Activated CD8-positive, alpha-beta T cell treated with anti-CD3 and anti-CD28 coated beads for 36 hours (primary cell): ENCODE measurements around the gene UNC13C. TPM values are rescaled to one million over a fixed set of nuclear protein-coding genes. Genes with fewer than 3 reads are reported as not detected.

Experiments used
- ATAC-seq: fragments of 200-7000 bp; cut with Tn5 transposase; one replicate; pipeline ENCODE4 v1.10.0; 2021; ENCODE audit warnings: mild to moderate bottlenecking, moderate library complexity
- CTCF ChIA-PET: fragments of 350-600 bp; sonication (Branson Sonifier 250); formaldehyde crosslinking; loops from one replicate; lab custom pipeline; 2021; ENCODE audit warnings: antibody characterized with exemption; lab: Charles Lee
- POLR2A ChIA-PET: fragments of 350-600 bp; sonication (Branson Sonifier 250); formaldehyde crosslinking; loops from one replicate; lab custom pipeline; 2021; ENCODE audit warnings: antibody characterized with exemption; lab: Charles Lee
- DNase-seq: peaks from one replicate; pipeline ENCODE4 v3.0.0-alpha.2; 2020
- H3K27ac Mint-ChIP-seq: one replicate; pipeline ENCODE4 v1.8.0; 2021; ENCODE audit warnings: mild to moderate bottlenecking, mixed read lengths
- H3K27me3 Mint-ChIP-seq: one replicate; pipeline ENCODE4 v1.8.0; 2021; ENCODE audit warnings: mixed read lengths
- H3K36me3 Mint-ChIP-seq: one replicate; pipeline ENCODE4 v1.8.0; 2021; ENCODE audit warnings: low read depth, mixed read lengths
- H3K4me1 Mint-ChIP-seq: one replicate; pipeline ENCODE4 v1.8.0; 2021; ENCODE audit warnings: low read depth, mixed read lengths
- H3K4me3 Mint-ChIP-seq: one replicate; pipeline ENCODE4 v1.8.0; 2021; ENCODE audit warnings: mild to moderate bottlenecking, moderate library complexity, mixed read lengths
- H3K9me3 Mint-ChIP-seq: one replicate; pipeline ENCODE4 v1.8.0; 2021; ENCODE audit warnings: mixed read lengths
- CTCF ChIP-seq: fragments of 200-600 bp; IDR thresholded peaks from one replicate; pipeline ENCODE4 v1.8.0; 2022; ENCODE audit warnings: antibody characterized with exemption, mild to moderate bottlenecking
- intact Hi-C: fragments of 100-400 bp; cut with micrococcal nuclease; formaldehyde crosslinking; loops from one replicate; pipeline ENCODE4 v1.10.0; 2022
- total RNA-seq, 2 experiments: library from RNA; stranded (reverse); gene quantifications; one replicate each; pipeline ENCODE4 v1.2.3, GENCODE V29; 2021

Gene UNC13C
- total RNA-seq, 2 experiments from 2014 or later: not detected

GRCh38 chr15:54322341-54322740, 344.1 kb downstream of the UNC13C start:
- H3K9me3 Mint-ChIP-seq: no peaks in the 10 kb centered on the region
- H3K4me3 Mint-ChIP-seq: no peak overlapping the region
- no peak for TF ChIP-seq CTCF
- DNase-seq: no peak
- no peak for ATAC-seq
- no peaks in the 10 kb centered on the region for H3K36me3 Mint-ChIP-seq
- POLR2A ChIA-PET: no interaction called here
- no peaks in the 10 kb centered on the region for H3K4me1 Mint-ChIP-seq
- H3K27ac Mint-ChIP-seq: no peak overlapping the region
- intact Hi-C loops: no loop called here
- H3K27me3 Mint-ChIP-seq: peaks cover 2% of the 10 kb centered on the region
- CTCF ChIA-PET: no interaction called here

- TF ChIP-seq CTCF: no peak
- no peak for ATAC-seq
- no peak overlapping the region for H3K27ac Mint-ChIP-seq
- CTCF ChIA-PET: no interaction called here
- POLR2A ChIA-PET: interaction anchor here (0.6 kb wide), 1 partner anchor 30 kb away, joined by 3 read pairs; no protein-coding TSS in a partner anchor
- H3K4me3 Mint-ChIP-seq: no peak overlapping the region
- no peak for DNase-seq
- H3K4me1 Mint-ChIP-seq: no peaks in the 10 kb centered on the region
- H3K27me3 Mint-ChIP-seq: no peaks in the 10 kb centered on the region
- intact Hi-C loops: no loop called here
- H3K9me3 Mint-ChIP-seq: peaks cover 6% of the 10 kb centered on the region
- no peaks in the 10 kb centered on the region for H3K36me3 Mint-ChIP-seq
Observed at GRCh38 chr15:54345301-54345700, 367.1 kb downstream of the UNC13C start.

- intact Hi-C loops: no loop called here
- DNase-seq: no peak
- POLR2A ChIA-PET: interaction anchor here (0.6 kb wide), 1 partner anchor 30 kb away, joined by 3 read pairs; no protein-coding TSS in a partner anchor
- no peak for TF ChIP-seq CTCF
- CTCF ChIA-PET: interaction anchor here (0.7 kb wide), 1 partner anchor 35 kb away, joined by 3 read pairs; no protein-coding TSS in a partner anchor
- H3K36me3 Mint-ChIP-seq: no peaks in the 10 kb centered on the region
- H3K9me3 Mint-ChIP-seq: peaks cover 3% of the 10 kb centered on the region
- no peaks in the 10 kb centered on the region for H3K4me1 Mint-ChIP-seq
- no peak overlapping the region for H3K27ac Mint-ChIP-seq
- H3K27me3 Mint-ChIP-seq: no peaks in the 10 kb centered on the region
- no peak for ATAC-seq
- no peak overlapping the region for H3K4me3 Mint-ChIP-seq
Observed at GRCh38 chr15:54345827-54346226, 367.6 kb downstream of the UNC13C start.

- TF ChIP-seq CTCF: no peak
- H3K27me3 Mint-ChIP-seq: no peaks in the 10 kb centered on the region
- no peak overlapping the region for H3K27ac Mint-ChIP-seq
- H3K9me3 Mint-ChIP-seq: peaks cover 3% of the 10 kb centered on the region
- CTCF ChIA-PET: no interaction called here
- no peak for DNase-seq
- POLR2A ChIA-PET: no interaction called here
- intact Hi-C loops: no loop called here
- H3K4me1 Mint-ChIP-seq: no peaks in the 10 kb centered on the region
- H3K36me3 Mint-ChIP-seq: no peaks in the 10 kb centered on the region
- ATAC-seq: no peak
- no peak overlapping the region for H3K4me3 Mint-ChIP-seq
Observed at GRCh38 chr15:54347082-54347827, 369.0 kb downstream of the UNC13C start.

- no peak for ATAC-seq
- intact Hi-C loops: no loop called here
Observed at GRCh38 chr15:54353726-54354125, 375.5 kb downstream of the UNC13C start.

More at GRCh38 chr15:54353726-54354125, 375.5 kb downstream of the UNC13C start:
- ChIA-PET POLR2A (no interaction called here), CTCF (interaction anchor here (0.6 kb wide), 1 partner anchor 274 kb away, joined by 3 read pairs; no protein-coding TSS in a partner anchor)
- Mint-ChIP-seq H3K36me3 (no peaks in the 10 kb centered on the region), H3K9me3 (no peaks in the 10 kb centered on the region), H3K27me3 (no peaks in the 10 kb centered on the region), H3K4me1 (no peaks in the 10 kb centered on the region), H3K27ac (no peak overlapping the region), H3K4me3 (no peak overlapping the region)
- no peak for TF ChIP-seq CTCF
- no peak for DNase-seq
